Type B pancreatic cell (in vitro differentiated cells): Measurements from ENCODE around the gene YAP1. TPM values are rescaled to one million over a fixed set of nuclear protein-coding genes. Genes with fewer than 3 reads are reported as not detected.

Source experiments
- DNase-seq: peaks from one replicate; pipeline ENCODE4 v3.0.0; 2021; ENCODE audit warnings: mixed read lengths; ENCODE audit not compliant: unreplicated experiment; ENCODE audit errors: extremely low spot score
- H3K27ac Mint-ChIP-seq: 2 replicates; pipeline ENCODE4 v1.8.0; 2021; ENCODE audit warnings: mild to moderate bottlenecking, mixed read lengths
- H3K27me3 Mint-ChIP-seq: 2 replicates; pipeline ENCODE4 v1.8.0; 2021; ENCODE audit warnings: mixed read lengths
- H3K36me3 Mint-ChIP-seq: 2 replicates; pipeline ENCODE4 v1.8.0; 2021; ENCODE audit warnings: mixed read lengths
- H3K4me1 Mint-ChIP-seq: one replicate; pipeline ENCODE4 v1.8.0; 2021; ENCODE audit warnings: mixed read lengths; ENCODE audit not compliant: unreplicated experiment
- H3K4me3 Mint-ChIP-seq: 2 replicates; pipeline ENCODE4 v1.8.0; 2021; ENCODE audit warnings: mild to moderate bottlenecking, mixed read lengths
- H3K9me3 Mint-ChIP-seq: 2 replicates; pipeline ENCODE4 v1.8.0; 2021; ENCODE audit warnings: mixed read lengths
- CTCF ChIP-seq: fragments of 200-600 bp; sonication (generic); conservative IDR thresholded peaks from 2 replicates; pipeline ENCODE4 v1.5.0; 2021; ENCODE audit warnings: antibody characterized with exemption, mild to moderate bottlenecking
- total RNA-seq: library from RNA; stranded (reverse); gene quantifications from 2 replicates; pipeline ENCODE4 v1.2.1, GENCODE V29; 2021; ENCODE audit warnings: low replicate concordance

The YAP1 gene
- total RNA-seq, 1 donor from 2014 or later: 199 TPM

DNA sequence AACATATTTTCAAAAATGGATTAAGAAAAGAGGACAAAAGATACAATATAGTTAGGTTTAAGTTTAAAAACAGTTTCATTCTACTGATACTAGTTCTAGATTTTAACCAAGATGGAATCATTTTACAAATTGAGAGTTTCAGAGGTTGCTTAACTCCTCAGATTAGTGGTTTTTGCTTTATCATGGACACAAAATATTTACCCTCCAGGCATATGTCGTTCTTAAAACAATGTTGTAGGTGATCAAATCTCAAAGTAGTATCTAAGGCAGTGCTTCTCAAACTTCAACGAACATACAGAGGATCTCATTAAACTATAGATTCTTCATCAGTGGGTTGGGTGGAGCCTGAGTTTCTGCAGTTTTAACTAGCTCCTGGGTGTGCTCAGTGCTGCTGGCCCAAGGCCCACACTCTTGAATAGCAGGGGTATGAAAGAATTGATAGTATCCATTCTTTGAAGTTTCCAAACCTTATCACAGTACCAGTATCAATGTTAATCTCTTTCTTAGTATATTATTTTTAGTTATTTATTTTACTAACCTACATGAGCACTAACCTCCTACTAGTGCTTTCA is 48.0 kb downstream of the YAP1 start:
- Mint-ChIP-seq H3K27me3 (no peaks in the 10 kb centered on the region), H3K4me1 (peaks cover 49% of the 10 kb centered on the region), H3K36me3 (peaks cover 20% of the 10 kb centered on the region), H3K9me3 (no peaks in the 10 kb centered on the region), H3K4me3 (peak overlapping the region; percentile 57), H3K27ac (peak overlapping the region; percentile 88)
- DNase-seq: no peak
- TF ChIP-seq CTCF: no peak

GRCh38 chr11:102163368-102163767 is 53.1 kb downstream of the YAP1 start:
- DNase-seq: no peak
- TF ChIP-seq CTCF: no peak
- Mint-ChIP-seq H3K4me1 (peaks cover 25% of the 10 kb centered on the region), H3K36me3 (peaks cover 39% of the 10 kb centered on the region), H3K4me3 (no peak overlapping the region), H3K27me3 (no peaks in the 10 kb centered on the region), H3K9me3 (no peaks in the 10 kb centered on the region), H3K27ac (no peak overlapping the region)

GRCh38 chr11:102166175-102167064 is 56.2 kb downstream of the YAP1 start:
- Mint-ChIP-seq H3K36me3 (peaks cover 46% of the 10 kb centered on the region), H3K9me3 (no peaks in the 10 kb centered on the region), H3K4me3 (no peak overlapping the region), H3K4me1 (peaks cover 35% of the 10 kb centered on the region), H3K27ac (peak overlapping the region; percentile 73), H3K27me3 (no peaks in the 10 kb centered on the region)
- no peak for DNase-seq
- TF ChIP-seq CTCF: no peak

- no peak for DNase-seq
- Mint-ChIP-seq H3K27ac (peak overlapping the region; percentile 82), H3K4me1 (peaks cover 25% of the 10 kb centered on the region), H3K9me3 (no peaks in the 10 kb centered on the region), H3K4me3 (peak overlapping the region; percentile 48), H3K36me3 (peaks cover 45% of the 10 kb centered on the region), H3K27me3 (no peaks in the 10 kb centered on the region)
- TF ChIP-seq CTCF: no peak
Measured at GRCh38 chr11:102168481-102168880, 58.2 kb downstream of the YAP1 start.

DNA sequence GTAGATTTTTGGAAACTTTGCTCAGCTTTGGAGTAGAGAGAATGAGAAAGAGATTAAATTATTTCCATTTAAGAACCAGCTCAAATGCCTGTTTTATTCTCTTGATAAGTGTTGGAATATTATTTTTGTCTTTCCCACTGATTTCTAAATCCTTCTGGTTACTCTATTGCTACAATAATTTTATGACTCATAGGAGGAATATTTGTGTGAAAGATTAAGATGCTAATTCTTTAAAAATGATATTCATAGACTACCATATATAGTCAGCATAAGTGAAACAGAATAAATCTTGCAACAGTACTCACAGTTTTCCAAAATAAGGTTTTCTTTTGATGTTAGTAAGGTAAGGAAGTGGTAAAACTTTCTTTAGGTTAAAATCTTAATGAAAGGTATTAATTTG is 60.9 kb downstream of the YAP1 start:
- no peak for DNase-seq
- H3K4me1 Mint-ChIP-seq: peaks cover 25% of the 10 kb centered on the region
- peaks cover 43% of the 10 kb centered on the region for H3K36me3 Mint-ChIP-seq
- no peaks in the 10 kb centered on the region for H3K9me3 Mint-ChIP-seq
- no peak for TF ChIP-seq CTCF
- peak overlapping the region; percentile 88 for H3K27ac Mint-ChIP-seq
- no peaks in the 10 kb centered on the region for H3K27me3 Mint-ChIP-seq
- H3K4me3 Mint-ChIP-seq: no peak overlapping the region
